HG02884 (cell line): ENCODE results near the gene CAMK1.
A peak's percentile ranks its signal among the peaks of the same experiment; 100 is the strongest.

Experiments
- ATAC-seq: cut with Tn5 transposase; IDR thresholded peaks from one replicate; pipeline ENCODE4 v1.9.1; 2021; ENCODE audit warnings: mild to moderate bottlenecking, moderate library complexity; ENCODE audit not compliant: unreplicated experiment

CAMK1 gene

GRCh38 chr3:9793161-9793781 is 23.5 kb upstream of the CAMK1 start:
- no peak for ATAC-seq

- ATAC-seq = peak; percentile 77
Measured at GRCh38 chr3:9792405-9793160, 22.8 kb upstream of the CAMK1 start, which contains the start of the genes ARPC4 and TADA3. TSS of gene ARPC4 (plus strand) at chr3:9793082. CDS start at chr3:9793122, 40 bp downstream. TSS of gene TADA3 (minus strand) at chr3:9792473. CDS start at chr3:9791466, 1,007 bp downstream.

DNA sequence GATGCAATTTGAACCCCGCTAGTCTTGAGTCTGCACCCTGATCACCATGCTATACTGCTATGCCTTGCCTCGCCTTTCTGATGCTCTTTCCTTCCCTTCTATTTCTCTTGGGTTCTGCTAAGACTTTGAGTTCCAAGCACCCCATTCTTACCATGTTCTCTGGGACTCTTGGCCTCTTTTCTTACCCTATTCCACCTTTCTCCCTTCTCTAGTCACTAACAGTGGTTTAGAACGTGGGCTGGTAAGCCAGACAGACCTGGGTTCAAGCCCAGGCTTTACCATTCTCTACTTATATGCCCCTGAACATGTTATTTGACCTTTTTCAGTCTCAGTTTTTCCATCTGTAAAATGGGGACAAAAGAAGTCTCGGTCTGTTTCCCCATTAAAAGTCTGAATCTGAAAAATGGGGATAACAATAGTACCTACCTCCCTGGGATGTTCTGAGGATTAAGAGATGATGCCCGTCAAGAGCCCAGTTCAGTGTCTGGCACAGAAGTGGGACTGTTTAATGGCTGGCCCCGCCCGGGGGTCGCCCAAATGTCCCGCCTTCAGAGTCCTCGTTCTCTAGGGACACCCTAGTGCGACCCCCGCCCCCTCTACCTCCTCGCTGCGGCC is 22.1 kb upstream of the CAMK1 start:
- no peak for ATAC-seq

- no peak for ATAC-seq
Measured at GRCh38 chr3:9791127-9791526, 21.4 kb upstream of the CAMK1 start.

DNA sequence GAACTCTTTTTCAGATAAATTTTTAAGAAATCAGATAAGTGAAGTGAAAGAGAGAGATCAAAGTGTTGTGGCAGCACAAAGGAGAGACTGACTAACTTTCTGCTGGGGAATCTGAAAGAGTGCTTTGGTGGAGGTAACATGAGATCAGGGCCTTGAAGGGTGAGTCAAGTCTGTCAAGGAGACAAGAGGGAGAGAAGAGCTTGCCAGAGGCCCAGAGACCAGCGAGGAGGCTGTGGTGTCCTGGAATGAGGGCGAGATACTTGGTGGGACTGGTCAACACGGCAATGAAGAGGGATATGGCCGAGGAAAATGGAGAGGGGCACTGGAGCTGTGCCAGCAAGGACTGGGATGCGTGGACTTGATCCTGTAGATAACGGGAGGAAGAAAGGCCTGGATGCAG is 18.0 kb upstream of the CAMK1 start:
- no peak for ATAC-seq

DNA sequence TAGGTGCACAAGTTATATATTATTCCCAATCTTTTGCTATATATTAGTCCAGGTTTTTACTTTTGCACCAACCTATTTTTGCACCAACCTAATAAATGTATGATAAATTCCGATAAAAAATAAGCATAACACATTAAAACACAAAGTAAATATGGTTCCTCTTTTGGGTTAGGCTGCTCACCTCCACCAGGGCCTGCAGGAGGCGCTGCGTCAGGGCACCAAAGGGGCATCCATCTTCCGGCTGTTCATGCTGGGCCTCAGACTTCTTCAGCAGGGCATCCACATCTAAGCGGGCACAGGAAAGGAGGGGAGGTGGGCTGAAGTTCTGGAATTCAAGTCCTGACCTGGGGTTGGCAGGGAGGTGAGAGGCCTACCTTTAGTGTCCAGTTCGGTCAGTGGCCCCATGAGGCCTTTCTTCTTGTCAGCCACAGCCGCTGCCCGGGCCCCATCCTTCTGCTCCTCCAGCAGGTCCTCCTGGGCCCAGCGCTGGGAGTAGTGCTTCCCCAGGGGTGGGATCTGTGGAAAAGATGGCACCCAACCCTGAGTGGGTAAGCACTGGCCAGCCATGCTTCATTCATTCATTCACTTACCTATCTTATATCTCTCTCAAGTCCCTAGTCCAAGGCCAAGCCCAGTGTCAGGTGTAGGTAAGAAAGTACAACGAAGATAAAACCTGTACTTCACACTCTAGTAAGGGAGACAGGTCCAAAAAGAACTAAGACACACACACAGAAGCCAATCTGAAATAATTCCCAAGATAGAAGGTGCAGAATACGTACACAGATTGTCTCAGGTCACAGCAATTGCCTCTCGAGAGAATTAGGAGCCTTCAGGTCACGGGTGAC is 17.3 kb upstream of the CAMK1 start:
- ATAC-seq = no peak

- no peak for ATAC-seq
Measured at GRCh38 chr3:9786209-9786739, 16.5 kb upstream of the CAMK1 start.

GRCh38 chr3:9785602-9786001 is 15.9 kb upstream of the CAMK1 start:
- no peak for ATAC-seq

- no peak for ATAC-seq
Measured at GRCh38 chr3:9784965-9785364, 15.2 kb upstream of the CAMK1 start.

GRCh38 chr3:9783954-9784353 is 14.2 kb upstream of the CAMK1 start:
- ATAC-seq = no peak

DNA sequence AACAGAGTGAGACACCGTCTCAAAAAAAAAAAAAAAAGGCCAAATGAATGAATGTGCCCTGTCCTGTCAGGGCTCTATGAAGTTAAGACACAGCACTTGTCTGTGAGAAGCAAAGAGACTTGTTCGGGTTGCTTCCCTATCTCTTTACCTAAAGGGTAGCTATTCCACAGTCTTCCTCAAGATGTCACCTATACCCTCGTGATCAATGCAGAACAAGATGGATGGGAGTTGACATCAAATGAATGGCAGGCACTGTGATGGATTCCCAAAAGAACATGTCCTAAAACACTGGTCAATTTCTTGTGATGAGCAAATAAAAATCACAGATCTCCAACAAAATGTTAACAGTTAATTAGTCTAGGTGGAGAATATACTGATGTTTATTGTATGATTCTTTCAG is 13.0 kb upstream of the CAMK1 start:
- ATAC-seq = no peak

- no peak for ATAC-seq
Measured at GRCh38 chr3:9781978-9782603, 12.3 kb upstream of the CAMK1 start.

DNA sequence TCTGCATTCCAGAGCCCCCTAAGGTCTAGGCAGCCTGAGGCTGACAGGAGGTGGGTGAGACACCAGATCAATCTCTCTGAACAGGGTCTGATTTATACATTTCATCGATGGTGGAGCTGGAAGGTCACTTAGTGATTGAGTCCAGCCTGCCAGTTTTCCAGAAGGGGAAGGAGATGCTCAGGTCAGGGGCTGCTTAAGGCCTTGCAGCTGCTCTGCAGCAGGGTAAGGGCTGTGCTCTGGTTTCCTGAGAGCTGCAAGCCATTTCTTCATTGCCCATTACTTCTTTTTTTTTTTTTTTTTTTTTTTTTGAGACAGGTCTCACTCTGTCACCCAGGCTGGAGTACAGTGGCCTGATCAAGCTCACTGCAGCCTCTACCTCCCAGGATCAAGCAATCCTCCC is 11.8 kb upstream of the CAMK1 start:
- ATAC-seq = no peak

GRCh38 chr3:9780910-9781309 is 11.2 kb upstream of the CAMK1 start:
- ATAC-seq = no peak

DNA sequence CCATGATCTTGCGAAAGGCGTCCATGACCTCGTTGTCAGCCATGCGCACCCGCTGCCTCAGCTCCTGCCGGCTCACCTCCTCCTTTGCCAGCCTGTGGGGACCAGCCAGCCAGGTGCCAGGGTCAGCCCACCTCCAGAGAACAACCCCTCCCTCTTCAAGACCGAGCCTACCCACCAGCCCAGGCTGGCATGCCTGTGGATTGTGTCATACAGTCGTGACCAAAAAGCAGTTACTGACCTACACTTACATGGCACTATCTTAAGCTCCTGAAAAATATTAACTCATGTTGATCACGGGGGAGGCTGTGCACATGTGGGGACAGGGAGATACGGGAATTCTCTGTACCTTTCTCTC is 10.7 kb upstream of the CAMK1 start:
- ATAC-seq = no peak

DNA sequence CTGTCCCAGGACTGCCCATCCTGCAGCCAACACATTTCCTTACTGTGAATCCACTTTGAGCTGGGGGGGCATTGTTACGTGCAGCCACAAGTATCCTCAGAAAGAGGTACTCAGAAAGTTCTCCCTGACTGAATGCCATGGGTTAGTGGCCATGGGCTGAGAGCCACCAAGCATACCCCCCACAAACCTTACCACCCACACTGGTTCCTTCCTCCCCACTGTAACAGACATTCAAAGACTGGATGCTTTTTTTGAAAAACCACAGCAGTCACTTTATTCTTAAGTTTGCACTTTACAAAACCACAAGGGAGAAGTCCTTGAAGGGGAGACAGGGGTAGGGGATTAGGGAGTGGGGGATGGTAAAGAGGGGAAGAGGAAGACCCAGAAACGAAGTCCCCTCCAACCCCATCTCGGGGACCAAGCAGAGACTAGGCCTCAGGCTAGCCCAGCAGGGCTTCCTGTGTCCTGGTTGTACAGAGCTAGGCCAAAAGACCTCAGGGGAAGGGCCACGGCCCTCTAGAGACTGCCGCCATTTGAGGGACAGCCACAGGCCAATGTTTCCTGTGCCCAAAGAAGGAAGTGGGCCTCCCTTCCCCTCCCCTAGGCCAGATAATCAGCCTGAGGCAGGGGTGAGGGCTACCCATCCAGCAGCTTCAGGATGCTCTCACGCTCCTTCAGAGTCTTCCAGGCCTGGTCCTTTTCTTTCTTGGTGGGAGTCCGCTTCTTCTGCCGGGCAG is 10.1 kb upstream of the CAMK1 start:
- peak; percentile 61 for ATAC-seq

DNA sequence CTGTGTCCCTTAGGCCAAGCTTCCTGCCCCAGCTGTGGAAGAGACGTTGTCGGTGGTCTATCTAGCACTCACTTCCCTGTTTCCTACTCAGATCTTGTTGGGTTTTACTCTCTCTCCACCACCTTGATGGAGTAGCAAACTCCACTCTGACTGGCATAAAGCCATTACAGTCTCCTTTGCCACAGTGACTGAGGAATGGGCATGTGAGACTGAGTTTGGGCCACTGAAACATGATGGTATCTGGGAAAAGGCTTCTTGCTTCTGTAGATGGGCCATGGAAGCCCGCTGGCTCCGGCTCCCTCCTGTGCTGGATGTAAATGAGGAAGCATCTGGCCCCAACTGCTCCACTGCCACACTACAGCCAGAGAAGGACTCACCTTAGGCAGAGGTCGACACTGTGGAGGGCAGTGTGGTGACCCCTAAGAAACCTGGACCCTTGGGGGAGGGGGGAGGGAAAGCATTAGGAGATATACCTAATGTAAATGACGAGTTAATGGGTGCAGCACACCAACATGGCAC is 9.4 kb upstream of the CAMK1 start:
- no peak for ATAC-seq

- ATAC-seq = no peak
Measured at GRCh38 chr3:9778143-9779074, 8.7 kb upstream of the CAMK1 start.

- ATAC-seq = no peak
Measured at GRCh38 chr3:9777694-9778021, 7.9 kb upstream of the CAMK1 start.
